Measurements from ENCODE around the gene MAP1LC3B2. TPM values are rescaled to one million over a fixed set of nuclear protein-coding genes. Genes with fewer than 3 reads are reported as not detected.
"Not testable (repeated sequence)": the region's sequence is repeated elsewhere in the genome, so short reads cannot be mapped to it uniquely, and the experiment has no call there.

The MAP1LC3B2 gene
- total and polyA plus RNA-seq, 2 experiments from 2014 or later = 3.3 TPM; not detected in 1

DNA sequence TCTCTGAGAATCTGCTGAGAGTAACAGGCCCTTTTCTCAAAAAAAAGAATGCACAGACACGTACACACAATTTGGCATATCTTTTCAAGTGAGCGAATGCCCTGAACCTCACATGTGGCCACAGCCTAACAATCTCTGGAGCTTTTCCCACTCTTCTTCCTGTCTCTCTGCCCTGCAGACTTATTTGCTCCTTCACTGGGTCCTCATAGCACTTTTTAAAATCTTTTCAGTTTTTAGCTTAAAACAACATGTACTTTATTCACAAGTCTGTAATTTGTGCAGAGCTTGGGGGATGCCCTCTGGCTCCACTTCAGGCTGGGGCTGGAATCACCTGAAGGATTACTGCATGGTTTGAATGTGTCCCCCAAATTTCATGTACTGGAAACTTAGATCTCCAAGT, 9.0 kb downstream of the MAP1LC3B2 start:
- 91% methylated on average over 2 of the region's 2 CpGs for WGBS (ENCODE audit: low lambda C conversion rate, missing lambda C conversion rate)
- Histone ChIP-seq H3K27me3 (no peaks in the 10 kb centered on the region), H3K4me1 (ENCODE audit: insufficient read depth) (no peaks in the 10 kb centered on the region), H3K4me2 (no peak overlapping the region), H3K9me2 (replicated peaks; ENCODE audit: insufficient read depth) (no peaks in the 10 kb centered on the region), H3K36me3 (replicated peaks; ENCODE audit: insufficient read depth, low read depth) (no peaks in the 10 kb centered on the region), H3K4me3 (no peak overlapping the region), H2AFZ (no peak overlapping the region), H4K20me1 (ENCODE audit: insufficient read depth, poor library complexity, severe bottlenecking) (no peaks in the 10 kb centered on the region), H3K9me3 (ENCODE audit: low read depth) (peaks cover 7% of the 10 kb centered on the region), H3K27ac (no peak overlapping the region), H3K79me2 (no peaks in the 10 kb centered on the region)
- TF ChIP-seq EZH2 (IDR thresholded peaks at IDR 0.05; ENCODE audit: borderline replicate concordance) (no peak), EZH2phosphoT487 (IDR thresholded peaks at IDR 0.05; ENCODE audit: low read depth, severe bottlenecking, unreplicated experiment) (no peak)
- no peak for DNase-seq (ENCODE audit: low spot score)

DNA sequence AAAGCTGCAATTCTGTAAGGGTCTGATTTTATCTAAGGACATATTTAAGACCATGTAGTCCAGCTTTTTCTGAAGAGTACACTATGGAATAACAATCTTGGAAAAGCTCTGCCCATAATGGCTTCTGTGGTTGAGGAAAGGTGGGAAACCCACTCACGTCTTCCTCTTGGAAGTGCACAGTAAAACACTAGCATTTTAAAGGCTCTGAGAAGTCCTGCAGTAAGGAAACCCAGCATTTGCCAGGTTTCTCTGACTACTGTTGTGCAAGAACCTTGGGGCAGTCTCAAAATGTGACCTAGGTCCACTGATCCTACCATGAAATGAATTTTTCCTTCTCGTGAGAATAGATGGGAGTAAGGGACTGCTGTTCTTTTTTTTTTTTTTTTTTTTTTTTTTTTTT, 11.9 kb downstream of the MAP1LC3B2 start:
- H3K27ac ChIP-seq = no peak overlapping the region
- no peaks in the 10 kb centered on the region for H3K4me1 ChIP-seq (ENCODE audit: insufficient read depth)
- no peak overlapping the region for H2AFZ ChIP-seq
- H3K79me2 ChIP-seq = no peaks in the 10 kb centered on the region
- H3K4me3 ChIP-seq = no peak overlapping the region
- no peaks in the 10 kb centered on the region for H4K20me1 ChIP-seq (ENCODE audit: insufficient read depth, poor library complexity, severe bottlenecking)
- 93% methylated on average over 2 of the region's 2 CpGs for WGBS (ENCODE audit: low lambda C conversion rate, missing lambda C conversion rate)
- no peak overlapping the region for H3K4me2 ChIP-seq
- H3K36me3 ChIP-seq (replicated peaks; ENCODE audit: insufficient read depth, low read depth) = no peaks in the 10 kb centered on the region
- TF ChIP-seq EZH2 (IDR thresholded peaks at IDR 0.05; ENCODE audit: borderline replicate concordance) (no peak), EZH2phosphoT487 (IDR thresholded peaks at IDR 0.05; ENCODE audit: low read depth, severe bottlenecking, unreplicated experiment) (no peak)
- TF ChIP-seq, protein P1, sequence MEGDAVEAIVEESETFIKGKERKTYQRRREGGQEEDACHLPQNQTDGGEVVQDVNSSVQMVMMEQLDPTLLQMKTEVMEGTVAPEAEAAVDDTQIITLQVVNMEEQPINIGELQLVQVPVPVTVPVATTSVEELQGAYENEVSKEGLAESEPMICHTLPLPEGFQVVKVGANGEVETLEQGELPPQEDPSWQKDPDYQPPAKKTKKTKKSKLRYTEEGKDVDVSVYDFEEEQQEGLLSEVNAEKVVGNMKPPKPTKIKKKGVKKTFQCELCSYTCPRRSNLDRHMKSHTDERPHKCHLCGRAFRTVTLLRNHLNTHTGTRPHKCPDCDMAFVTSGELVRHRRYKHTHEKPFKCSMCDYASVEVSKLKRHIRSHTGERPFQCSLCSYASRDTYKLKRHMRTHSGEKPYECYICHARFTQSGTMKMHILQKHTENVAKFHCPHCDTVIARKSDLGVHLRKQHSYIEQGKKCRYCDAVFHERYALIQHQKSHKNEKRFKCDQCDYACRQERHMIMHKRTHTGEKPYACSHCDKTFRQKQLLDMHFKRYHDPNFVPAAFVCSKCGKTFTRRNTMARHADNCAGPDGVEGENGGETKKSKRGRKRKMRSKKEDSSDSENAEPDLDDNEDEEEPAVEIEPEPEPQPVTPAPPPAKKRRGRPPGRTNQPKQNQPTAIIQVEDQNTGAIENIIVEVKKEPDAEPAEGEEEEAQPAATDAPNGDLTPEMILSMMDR (IDR thresholded peaks at IDR 0.05; ENCODE audit: poor library complexity) = no peak
- H3K9me2 ChIP-seq (replicated peaks; ENCODE audit: insufficient read depth) = no peaks in the 10 kb centered on the region
- H3K9me3 ChIP-seq (ENCODE audit: low read depth) = no peaks in the 10 kb centered on the region
- H3K27me3 ChIP-seq = no peaks in the 10 kb centered on the region
- no peak for DNase-seq (ENCODE audit: low spot score)

DNA sequence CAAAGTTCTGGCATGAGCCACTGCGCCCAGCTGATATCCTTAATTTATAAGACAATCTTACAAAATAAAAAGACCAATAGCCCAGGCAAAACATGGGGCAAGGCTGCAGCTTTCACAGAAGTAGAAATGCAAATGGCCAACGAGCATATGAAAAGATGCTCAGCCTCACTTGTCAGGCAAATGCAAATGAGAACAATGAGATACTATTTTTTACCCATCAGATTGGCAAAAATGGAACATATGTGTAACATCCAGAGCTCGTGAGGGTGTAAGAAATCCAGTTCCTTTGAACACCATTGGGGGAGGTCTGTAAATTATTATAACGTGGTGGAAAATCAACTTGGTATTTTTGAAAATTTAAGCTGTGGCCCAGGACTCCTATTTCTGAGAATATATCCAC, 14.6 kb downstream of the MAP1LC3B2 start:
- Histone ChIP-seq H3K9me2 (replicated peaks; ENCODE audit: insufficient read depth) (no peaks in the 10 kb centered on the region), H3K36me3 (replicated peaks; ENCODE audit: insufficient read depth, low read depth) (no peaks in the 10 kb centered on the region), H3K79me2 (no peaks in the 10 kb centered on the region), H3K27ac (no peak overlapping the region), H3K27me3 (no peaks in the 10 kb centered on the region), H2AFZ (no peak overlapping the region), H3K4me2 (no peak overlapping the region), H4K20me1 (ENCODE audit: insufficient read depth, poor library complexity, severe bottlenecking) (no peaks in the 10 kb centered on the region), H3K4me3 (no peak overlapping the region), H3K4me1 (ENCODE audit: insufficient read depth) (no peaks in the 10 kb centered on the region), H3K9me3 (ENCODE audit: low read depth) (no peaks in the 10 kb centered on the region)
- TF ChIP-seq EZH2 (IDR thresholded peaks at IDR 0.05; ENCODE audit: borderline replicate concordance) (no peak), EZH2phosphoT487 (IDR thresholded peaks at IDR 0.05; ENCODE audit: low read depth, severe bottlenecking, unreplicated experiment) (no peak)
- TF ChIP-seq, protein P1 (IDR thresholded peaks at IDR 0.05; ENCODE audit: poor library complexity) = no peak
- no peak for DNase-seq (ENCODE audit: low spot score)
- WGBS (ENCODE audit: low lambda C conversion rate, missing lambda C conversion rate) = 94% methylated on average over 4 of the region's 4 CpGs

DNA sequence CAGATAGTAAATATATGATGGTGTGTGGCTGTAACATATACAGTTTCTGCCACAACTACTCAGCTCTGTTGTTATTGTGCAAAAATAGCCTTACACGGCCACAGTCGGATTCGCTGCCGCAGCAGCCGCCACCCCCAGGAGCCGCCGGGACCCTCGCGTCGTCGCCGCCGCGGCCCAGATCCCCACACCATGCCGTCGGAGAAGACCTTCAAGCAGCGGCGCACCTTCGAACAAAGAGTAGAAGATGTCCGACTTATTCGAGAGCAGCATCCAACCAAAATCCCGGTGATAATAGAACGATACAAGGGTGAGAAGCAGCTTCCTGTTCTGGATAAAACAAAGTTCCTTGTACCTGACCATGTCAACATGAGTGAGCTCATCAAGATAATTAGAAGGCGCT, 16.6 kb downstream of the MAP1LC3B2 start:
- H2AFZ ChIP-seq; H3K4me3 ChIP-seq; H3K79me2 ChIP-seq; H4K20me1 ChIP-seq (ENCODE audit: insufficient read depth, poor library complexity, severe bottlenecking); H3K9me3 ChIP-seq (ENCODE audit: low read depth); H3K36me3 ChIP-seq (replicated peaks; ENCODE audit: insufficient read depth, low read depth); H3K4me2 ChIP-seq; H3K4me1 ChIP-seq (ENCODE audit: insufficient read depth); H3K9me2 ChIP-seq (replicated peaks; ENCODE audit: insufficient read depth); H3K27ac ChIP-seq; H3K27me3 ChIP-seq; DNase-seq (ENCODE audit: low spot score): not testable (repeated sequence)
- 93% methylated on average over 24 of the region's 24 CpGs for WGBS (ENCODE audit: low lambda C conversion rate, missing lambda C conversion rate)

Data from hepatocyte (in vitro differentiated cells).